Osteoblast (primary cell): Measurements from ENCODE around the gene TCF12. TPM values are rescaled to one million over a fixed set of nuclear protein-coding genes. Genes with fewer than 3 reads are reported as not detected.
A peak's percentile ranks its signal among the peaks of the same experiment; 100 is the strongest.

ENCODE experiments used
- DNase-seq: peaks from one replicate; pipeline ENCODE4 v3.0.0; 2011; ENCODE audit warnings: low spot score, mixed read lengths; ENCODE audit not compliant: insufficient read length; ENCODE audit errors: missing footprints
- H2AFZ ChIP-seq: 2 replicates; pipeline ENCODE4 v1.6.0; 2011; ENCODE audit warnings: mild to moderate bottlenecking, low read length
- H3K27ac ChIP-seq: 2 replicates; pipeline ENCODE4 v1.5.1; 2011; ENCODE audit warnings: mild to moderate bottlenecking, low read depth, low read length, moderate library complexity
- H3K27me3 ChIP-seq: 2 replicates; pipeline ENCODE4 v1.6.0; 2012; ENCODE audit warnings: mild to moderate bottlenecking, control low read depth, inconsistent platforms, low read length, moderate library complexity; ENCODE audit not compliant: insufficient read depth
- H3K36me3 ChIP-seq: 2 replicates; pipeline ENCODE4 v1.5.1; 2011; ENCODE audit warnings: mild to moderate bottlenecking, low read length, control low read depth, moderate library complexity; ENCODE audit not compliant: insufficient read depth
- H3K4me1 ChIP-seq: 2 replicates; pipeline ENCODE4 v1.5.1; 2011; ENCODE audit warnings: mild to moderate bottlenecking, low read length, control low read depth, moderate library complexity; ENCODE audit not compliant: insufficient read depth
- H3K4me2 ChIP-seq: 2 replicates; pipeline ENCODE4 v1.6.0; 2011; ENCODE audit warnings: mild to moderate bottlenecking, low read length; ENCODE audit not compliant: insufficient read depth
- H3K4me3 ChIP-seq: fragments of 200-600 bp; sonication (generic); 3 replicates; pipeline ENCODE4 v1.5.1; 2012; ENCODE audit warnings: mild to moderate bottlenecking, low read length, inconsistent platforms; ENCODE audit not compliant: insufficient read depth
- H3K79me2 ChIP-seq: 2 replicates; pipeline ENCODE4 v1.6.0; 2012; ENCODE audit warnings: mild to moderate bottlenecking, low read length, control low read depth, inconsistent platforms; ENCODE audit not compliant: insufficient read depth
- H3K9me3 ChIP-seq: 2 replicates; pipeline ENCODE4 v1.5.1; 2011; ENCODE audit warnings: low read depth, low read length, control low read depth
- H4K20me1 ChIP-seq: 2 replicates; pipeline ENCODE4 v1.6.0; 2012; ENCODE audit warnings: mild to moderate bottlenecking, low read length, control low read depth; ENCODE audit not compliant: insufficient read depth
- total RNA-seq: library from RNA; depleted of rRNA; stranded (reverse); fragments of >200 nt; gene quantifications from 2 replicates; pipeline ENCODE4 v1.2.3, GENCODE V29; 2012
- TF ChIP-seq, protein P1 (sequence below): IDR thresholded peaks from 2 replicates; pipeline ENCODE4 v1.5.1; 2011; ENCODE audit warnings: mild to moderate bottlenecking, low read depth, low read length, moderate library complexity; ENCODE audit errors: extremely low read depth

The TCF12 gene
- total RNA-seq, 1 donor, result 86.5 TPM

DNA sequence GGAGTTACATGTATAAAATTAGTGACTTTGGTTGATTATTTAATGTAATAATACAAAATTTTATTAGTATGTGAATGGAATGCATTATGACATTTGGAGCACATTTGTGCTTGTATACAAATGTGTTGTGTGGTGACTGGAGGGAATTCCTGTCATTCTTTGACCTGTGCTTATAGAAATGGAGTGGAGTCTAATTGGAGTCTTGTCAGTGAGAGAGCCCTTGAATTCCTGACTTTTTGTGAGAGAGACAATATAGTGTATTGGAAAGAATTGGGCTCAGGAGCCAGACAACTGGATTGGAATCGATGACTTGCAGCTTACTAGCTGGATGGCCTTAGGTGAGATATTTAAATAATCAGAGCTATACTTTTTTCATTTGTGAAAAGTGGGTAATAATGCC, 9.4 kb downstream of the TCF12 start:
- peaks cover 4% of the 10 kb centered on the region for H3K36me3 ChIP-seq
- H4K20me1 ChIP-seq, result peaks cover 41% of the 10 kb centered on the region
- H3K4me1 ChIP-seq, result peaks cover 22% of the 10 kb centered on the region
- no peak overlapping the region for H3K4me2 ChIP-seq
- TF ChIP-seq, protein P1, sequence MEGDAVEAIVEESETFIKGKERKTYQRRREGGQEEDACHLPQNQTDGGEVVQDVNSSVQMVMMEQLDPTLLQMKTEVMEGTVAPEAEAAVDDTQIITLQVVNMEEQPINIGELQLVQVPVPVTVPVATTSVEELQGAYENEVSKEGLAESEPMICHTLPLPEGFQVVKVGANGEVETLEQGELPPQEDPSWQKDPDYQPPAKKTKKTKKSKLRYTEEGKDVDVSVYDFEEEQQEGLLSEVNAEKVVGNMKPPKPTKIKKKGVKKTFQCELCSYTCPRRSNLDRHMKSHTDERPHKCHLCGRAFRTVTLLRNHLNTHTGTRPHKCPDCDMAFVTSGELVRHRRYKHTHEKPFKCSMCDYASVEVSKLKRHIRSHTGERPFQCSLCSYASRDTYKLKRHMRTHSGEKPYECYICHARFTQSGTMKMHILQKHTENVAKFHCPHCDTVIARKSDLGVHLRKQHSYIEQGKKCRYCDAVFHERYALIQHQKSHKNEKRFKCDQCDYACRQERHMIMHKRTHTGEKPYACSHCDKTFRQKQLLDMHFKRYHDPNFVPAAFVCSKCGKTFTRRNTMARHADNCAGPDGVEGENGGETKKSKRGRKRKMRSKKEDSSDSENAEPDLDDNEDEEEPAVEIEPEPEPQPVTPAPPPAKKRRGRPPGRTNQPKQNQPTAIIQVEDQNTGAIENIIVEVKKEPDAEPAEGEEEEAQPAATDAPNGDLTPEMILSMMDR, result no peak
- peaks cover 88% of the 10 kb centered on the region for H3K79me2 ChIP-seq
- DNase-seq, result peak; percentile 36
- no peak overlapping the region for H3K4me3 ChIP-seq
- no peak overlapping the region for H3K27ac ChIP-seq
- H2AFZ ChIP-seq, result no peak overlapping the region
- H3K27me3 ChIP-seq, result no peaks in the 10 kb centered on the region
- H3K9me3 ChIP-seq, result no peaks in the 10 kb centered on the region

DNA sequence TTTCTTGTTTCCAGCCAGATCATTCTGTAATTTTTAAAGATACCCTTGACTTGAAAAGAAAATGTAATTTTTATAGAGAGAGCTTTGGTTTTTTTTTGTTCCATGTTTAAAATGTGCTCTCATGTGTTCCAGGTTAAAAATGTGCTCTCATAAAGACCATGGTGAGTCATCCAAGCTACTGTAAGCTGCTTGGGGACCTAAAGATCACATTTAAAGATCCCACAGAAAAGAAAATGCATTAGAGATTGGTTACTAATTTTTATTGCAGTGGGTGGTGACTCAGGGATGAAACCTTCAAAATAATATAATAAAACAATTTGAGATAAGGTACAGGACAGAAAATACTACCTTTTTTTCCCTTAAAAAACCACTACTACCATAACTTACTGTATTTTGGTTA, 11.0 kb downstream of the TCF12 start:
- no peaks in the 10 kb centered on the region for H3K36me3 ChIP-seq
- H2AFZ ChIP-seq, result no peak overlapping the region
- H3K4me2 ChIP-seq, result peak overlapping the region; percentile 26
- DNase-seq, result peak; percentile 17
- TF ChIP-seq, protein P1, result no peak
- no peaks in the 10 kb centered on the region for H3K9me3 ChIP-seq
- peak overlapping the region; percentile 17 for H3K27ac ChIP-seq
- no peak overlapping the region for H3K4me3 ChIP-seq
- no peaks in the 10 kb centered on the region for H3K27me3 ChIP-seq
- H3K4me1 ChIP-seq, result peaks cover 22% of the 10 kb centered on the region
- peaks cover 51% of the 10 kb centered on the region for H4K20me1 ChIP-seq
- H3K79me2 ChIP-seq, result peaks cover 88% of the 10 kb centered on the region

DNA sequence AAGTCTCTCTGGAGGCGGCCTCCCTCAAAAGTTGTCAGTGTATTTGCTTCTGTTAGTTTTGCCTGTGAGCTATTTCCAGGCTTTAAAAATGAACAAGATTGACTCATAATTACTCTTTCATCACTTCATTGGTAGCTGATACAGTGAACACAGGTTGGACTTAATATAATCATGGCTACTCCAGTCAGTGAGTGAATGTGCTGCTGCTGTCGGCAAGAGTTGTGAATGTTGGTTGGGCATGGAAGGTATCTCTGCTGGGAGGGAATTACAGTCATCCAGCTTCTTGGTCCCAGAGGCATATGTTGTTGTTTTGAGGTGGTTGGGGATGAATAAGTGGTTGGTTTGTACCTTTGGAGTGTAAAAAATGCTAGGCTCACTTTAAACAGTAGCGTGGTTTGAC, 11.5 kb downstream of the TCF12 start:
- Histone ChIP-seq H3K27ac (no peak overlapping the region), H3K4me1 (peaks cover 22% of the 10 kb centered on the region), H3K4me2 (peak overlapping the region; percentile 26), H3K36me3 (no peaks in the 10 kb centered on the region), H3K4me3 (no peak overlapping the region), H4K20me1 (peaks cover 56% of the 10 kb centered on the region), H3K79me2 (peaks cover 88% of the 10 kb centered on the region), H3K27me3 (no peaks in the 10 kb centered on the region), H2AFZ (no peak overlapping the region), H3K9me3 (no peaks in the 10 kb centered on the region)
- no peak for DNase-seq
- TF ChIP-seq, protein P1, result no peak

DNA sequence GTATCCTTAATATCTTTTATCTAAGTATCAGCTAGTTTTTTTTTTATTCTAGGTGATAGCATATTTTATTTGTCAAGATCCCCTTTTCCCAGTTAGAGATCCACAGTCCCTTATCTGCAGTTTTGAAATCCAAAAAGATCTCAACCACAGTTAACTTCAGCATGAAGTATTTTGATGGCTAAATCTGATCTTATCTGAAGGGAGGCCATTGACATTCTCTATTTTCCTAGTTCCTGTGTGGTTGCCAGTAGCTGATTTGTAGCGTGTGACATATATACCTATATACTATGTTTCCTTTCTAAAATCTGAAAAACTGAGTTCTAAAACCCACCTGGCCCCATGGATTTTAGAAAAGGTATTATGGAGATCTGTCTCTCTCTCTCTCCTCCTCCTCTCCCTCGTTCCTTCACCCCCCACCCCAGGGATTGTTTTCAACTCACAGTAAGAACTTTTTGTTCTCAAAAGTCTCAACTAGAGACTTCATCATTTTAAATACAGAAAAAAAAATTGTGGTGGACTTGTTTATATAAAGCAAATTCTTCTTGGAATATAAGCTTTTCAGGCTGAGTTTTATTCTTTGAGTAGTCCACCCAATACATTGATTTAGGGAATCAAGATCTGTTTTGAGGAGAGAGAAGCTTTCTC, 12.3 kb downstream of the TCF12 start:
- DNase-seq, result no peak
- Histone ChIP-seq H4K20me1 (peaks cover 56% of the 10 kb centered on the region), H3K9me3 (no peaks in the 10 kb centered on the region), H3K27ac (no peak overlapping the region), H3K27me3 (no peaks in the 10 kb centered on the region), H2AFZ (no peak overlapping the region), H3K4me2 (no peak overlapping the region), H3K36me3 (no peaks in the 10 kb centered on the region), H3K79me2 (peaks cover 90% of the 10 kb centered on the region), H3K4me3 (no peak overlapping the region), H3K4me1 (peaks cover 22% of the 10 kb centered on the region)
- TF ChIP-seq, protein P1, result no peak
